Stimulated activated CD8-positive, alpha-beta memory T cell treated with anti-CD3 and anti-CD28 coated beads, Interleukin-2, amount 100 ng/mL, for 48 hours (primary cell): ENCODE measurements around the gene NKAIN2.
"Not testable (repeated sequence)": the region's sequence is repeated elsewhere in the genome, so short reads cannot be mapped to it uniquely, and the experiment has no call there.

ENCODE experiments used
- DNase-seq, 2 donors: peaks; one replicate each; pipeline ENCODE4 v3.0.0-alpha.2; 2020; ENCODE audit warnings: low read depth in 2 of 2

Gene NKAIN2

DNA sequence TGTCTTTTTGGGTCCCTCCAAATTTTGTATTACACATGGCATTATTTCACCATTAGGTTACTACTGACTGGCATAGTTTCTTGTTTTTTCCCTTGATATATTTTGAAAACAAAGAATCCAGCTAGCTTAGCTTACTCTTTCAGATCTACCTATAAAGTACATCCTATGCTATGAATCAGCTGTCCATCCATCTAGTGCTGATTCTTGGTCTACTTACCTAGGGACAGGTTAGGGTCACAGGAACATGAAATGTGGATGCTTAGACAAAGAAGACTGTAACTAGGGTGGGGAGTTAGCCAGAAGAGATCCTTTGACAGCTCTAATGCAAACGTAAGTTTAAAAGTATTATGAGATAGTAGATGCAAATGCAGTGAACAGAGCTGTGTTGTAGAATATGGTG is 91.7 kb downstream of the NKAIN2 start:
- DNase-seq, result no peak

DNA sequence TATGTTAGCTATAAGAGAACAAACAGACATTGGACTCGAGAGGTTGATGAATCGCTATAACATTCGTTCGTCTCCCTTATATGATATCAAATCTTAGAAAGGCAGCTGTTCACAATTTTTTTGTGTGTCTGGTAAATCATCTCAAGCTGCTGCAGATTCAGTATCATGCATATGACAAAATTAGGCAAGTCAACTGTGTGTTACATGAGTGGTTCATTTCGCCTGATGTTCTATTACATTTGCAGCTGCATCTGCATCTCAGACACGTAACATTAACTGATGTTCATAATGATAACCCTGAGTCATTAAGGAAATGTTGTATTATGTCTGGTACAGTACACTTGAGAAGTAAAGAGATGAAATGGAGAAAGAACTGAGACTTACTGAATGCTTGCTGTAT is 92.1 kb downstream of the NKAIN2 start:
- DNase-seq, result no peak

DNA sequence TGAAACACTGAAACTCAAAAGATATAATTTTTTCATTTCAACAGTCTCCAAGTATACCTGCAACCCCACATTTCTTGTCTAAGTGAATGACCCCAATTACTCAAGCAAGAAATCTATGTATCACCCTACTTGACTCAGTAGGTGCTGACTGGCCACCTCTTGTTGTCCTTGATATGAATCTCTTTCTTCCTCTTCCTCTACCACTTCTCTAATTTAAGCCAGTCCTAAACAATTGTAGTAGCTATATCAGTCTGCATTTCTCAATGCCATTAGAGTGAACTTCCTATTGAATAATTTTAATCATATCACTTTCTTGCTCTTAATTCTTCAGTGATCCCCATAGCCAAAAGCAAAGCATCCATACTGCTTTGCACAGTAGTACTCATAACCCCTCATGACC is 93.2 kb downstream of the NKAIN2 start:
- DNase-seq, result no peak

DNA sequence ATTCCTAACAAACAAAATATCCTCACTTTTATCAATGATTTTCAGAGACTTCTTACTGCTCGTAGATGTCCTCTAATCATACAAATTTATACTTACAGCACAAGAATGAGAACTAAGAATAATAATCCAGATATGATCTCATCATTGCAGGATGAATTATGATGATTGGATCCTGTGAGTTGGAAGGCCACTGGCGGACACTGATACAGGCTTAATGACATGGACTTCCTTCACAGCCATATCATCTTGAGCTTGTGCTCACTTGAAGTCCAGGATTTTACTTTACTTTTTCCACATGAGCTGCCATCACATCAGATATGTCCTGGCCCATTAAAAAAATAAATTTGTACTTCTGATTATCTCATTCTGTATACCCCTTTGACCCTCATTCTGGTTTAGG is 94.3 kb downstream of the NKAIN2 start:
- DNase-seq, result no peak

- DNase-seq, result no peak
Observed at GRCh38 chr6:123898665-123899064, 95.0 kb downstream of the NKAIN2 start.

DNA sequence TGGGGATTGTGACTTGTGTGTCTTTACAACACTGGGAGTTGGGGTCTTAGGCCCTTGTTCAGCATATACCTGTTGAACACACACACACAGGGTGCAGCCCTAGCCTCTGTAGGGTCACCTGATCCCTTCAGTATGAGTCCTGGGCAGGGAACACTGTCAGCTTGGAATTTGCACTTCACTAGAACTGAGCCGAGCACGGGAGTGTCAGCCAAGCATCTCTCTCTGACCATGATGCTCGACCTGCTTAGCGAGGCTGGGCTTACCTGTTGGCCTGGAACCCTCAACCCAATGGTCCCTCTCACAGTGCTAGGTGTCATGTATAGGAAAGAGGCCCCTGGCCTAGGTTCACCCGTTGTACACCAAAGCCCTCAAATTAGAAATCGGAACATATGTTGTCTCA is 96.1 kb downstream of the NKAIN2 start:
- DNase-seq, result no peak

DNA sequence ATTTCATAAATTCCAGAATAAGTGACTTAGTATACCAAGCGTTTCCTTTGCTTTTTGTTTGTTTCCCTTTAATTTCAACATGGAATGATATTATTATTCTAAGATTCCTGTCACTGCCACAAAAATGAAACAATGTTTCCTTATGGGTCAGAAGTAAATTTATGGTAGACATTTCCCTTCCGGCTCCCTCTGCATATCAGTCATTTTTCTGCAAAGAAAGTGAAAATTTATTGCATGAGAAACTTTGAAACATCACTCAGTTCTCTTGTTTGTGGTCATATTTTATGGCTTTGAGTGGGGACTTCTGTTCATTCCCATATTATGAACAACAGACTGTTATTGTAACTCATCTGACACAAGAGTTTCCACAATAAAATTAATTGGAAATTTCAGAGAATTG is 97.8 kb downstream of the NKAIN2 start:
- no peak for DNase-seq

DNA sequence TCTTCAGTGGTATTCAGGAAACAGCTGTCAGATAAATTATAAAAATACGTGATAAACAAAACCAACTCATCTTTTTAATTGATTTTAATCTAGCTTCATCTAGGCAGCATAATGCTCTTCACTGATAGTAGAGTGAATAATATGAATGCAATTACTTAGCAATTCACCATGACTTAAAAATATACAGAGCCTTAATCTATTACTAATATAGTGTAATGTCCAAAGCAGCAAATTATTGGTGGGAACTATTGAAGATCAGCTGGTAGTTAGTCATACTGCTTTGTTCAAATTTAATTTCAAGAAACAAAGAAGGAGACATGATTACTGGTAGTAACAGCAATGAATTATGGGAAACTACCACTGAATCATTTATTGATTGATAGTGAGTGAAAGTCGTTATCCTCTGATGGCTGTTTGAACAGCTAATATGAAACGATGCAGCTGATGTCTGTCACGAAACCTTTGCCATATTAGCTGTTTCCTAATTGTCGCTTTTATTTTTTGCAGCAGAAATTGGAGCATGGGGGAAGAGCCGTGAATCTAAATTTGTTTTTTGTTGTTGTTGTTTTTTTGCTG is 99.2 kb downstream of the NKAIN2 start:
- no peak for DNase-seq

DNA sequence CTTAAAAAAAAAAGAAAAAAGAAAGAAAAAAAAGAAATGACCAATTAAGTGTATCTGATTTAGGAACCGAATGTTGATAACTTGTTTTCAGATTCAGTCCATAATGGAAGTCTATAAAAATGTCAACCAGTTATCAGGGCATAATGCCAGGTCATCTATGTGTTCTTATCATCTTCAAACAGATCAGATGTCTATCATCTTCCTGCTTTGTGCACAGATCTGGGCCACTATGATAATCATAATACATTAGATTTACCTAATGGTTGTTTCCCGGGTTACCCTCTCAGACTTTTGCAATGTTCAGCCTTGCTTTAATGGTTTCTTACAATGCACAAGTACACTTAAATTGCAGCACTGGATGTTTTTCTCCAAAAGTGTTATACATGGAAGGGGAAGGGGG is 100.6 kb downstream of the NKAIN2 start:
- no peak for DNase-seq

GRCh38 chr6:123908797-123909196 is 105.1 kb downstream of the NKAIN2 start:
- no peak for DNase-seq

DNA sequence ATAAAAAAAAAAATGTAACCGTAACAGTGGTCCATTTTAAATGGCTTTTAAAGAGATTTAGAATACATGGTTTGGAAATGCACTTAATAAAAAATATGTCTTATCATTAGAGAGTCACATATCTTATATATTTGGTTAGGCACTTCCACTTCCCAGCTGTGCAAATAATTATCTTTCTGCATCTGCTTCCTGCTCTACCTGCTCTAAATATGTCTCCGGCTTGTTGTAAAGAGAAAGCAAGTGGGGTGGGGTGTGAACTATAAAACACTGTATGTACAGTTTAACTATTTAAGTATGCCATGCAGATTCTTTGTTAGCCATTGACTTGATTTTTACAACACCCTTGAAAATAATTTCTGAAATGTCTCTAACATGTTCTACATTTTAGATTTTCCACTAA is 106.3 kb downstream of the NKAIN2 start:
- no peak for DNase-seq

DNA sequence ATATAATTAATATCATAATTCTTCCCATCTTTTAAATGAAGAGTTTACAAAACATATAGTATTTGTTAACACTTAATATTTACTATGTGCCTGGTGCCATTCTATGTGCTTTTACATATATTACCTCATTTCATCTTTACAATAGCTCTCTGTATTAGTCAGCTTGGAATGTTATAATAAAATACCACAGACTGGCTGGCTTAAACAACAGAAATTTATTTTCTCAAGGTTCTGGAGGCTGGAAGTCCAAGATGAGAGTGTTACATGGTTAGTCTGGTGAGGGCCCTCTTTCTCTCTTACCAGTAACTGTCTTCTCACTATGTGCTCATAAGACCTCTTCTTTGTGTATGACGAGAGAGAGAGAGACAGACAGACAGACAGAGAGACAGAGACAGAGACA is 110.2 kb downstream of the NKAIN2 start:
- no peak for DNase-seq

- not testable (repeated sequence) for DNase-seq
Observed at GRCh38 chr6:123923379-123923778, 119.7 kb downstream of the NKAIN2 start.

DNA sequence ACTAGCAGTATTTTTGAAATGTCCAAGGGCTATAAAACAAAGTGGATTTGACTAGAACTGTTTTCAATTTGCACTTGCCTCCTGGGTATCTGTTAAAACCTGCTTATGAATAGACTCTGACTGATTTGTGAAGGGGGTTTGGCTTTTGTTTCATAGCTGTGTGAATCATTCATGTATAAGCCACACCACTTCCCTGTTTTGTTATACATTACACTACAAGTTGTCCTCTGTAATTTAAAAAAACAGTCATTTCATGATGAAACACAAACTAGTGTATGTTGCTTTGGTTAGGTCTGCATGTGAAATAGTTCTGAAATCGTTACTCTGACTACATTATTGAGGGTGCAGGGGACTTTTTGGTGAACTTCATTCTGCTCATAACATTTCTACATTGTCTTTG is 121.7 kb downstream of the NKAIN2 start:
- DNase-seq, result no peak

DNA sequence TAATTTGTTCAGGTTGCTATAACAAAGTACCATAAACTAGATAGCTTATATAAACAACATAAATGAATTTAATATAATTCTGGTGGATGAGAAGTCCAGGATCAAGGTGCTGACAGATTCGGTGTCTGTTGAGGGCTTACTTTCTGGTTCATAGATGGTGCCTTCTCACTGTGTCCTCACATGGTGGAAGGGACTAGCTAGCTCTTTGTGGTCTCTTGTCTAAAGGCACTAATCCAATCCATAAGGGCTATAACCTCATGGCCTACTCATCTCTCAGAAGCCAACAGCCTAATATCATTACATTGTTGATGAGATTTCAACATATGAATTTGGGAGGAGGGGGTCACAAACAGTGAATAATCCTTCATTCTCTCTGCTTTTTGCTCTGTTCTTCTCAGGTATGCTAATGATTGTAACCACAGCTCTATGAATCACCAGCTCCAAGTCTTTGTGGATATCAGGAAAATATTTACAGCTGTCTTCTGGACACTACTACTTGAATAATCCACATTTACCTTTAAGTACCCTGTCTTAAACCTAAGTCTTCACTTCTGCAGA is 122.3 kb downstream of the NKAIN2 start:
- DNase-seq, result no peak

GRCh38 chr6:123928529-123928928 is 124.9 kb downstream of the NKAIN2 start:
- no peak for DNase-seq

DNA sequence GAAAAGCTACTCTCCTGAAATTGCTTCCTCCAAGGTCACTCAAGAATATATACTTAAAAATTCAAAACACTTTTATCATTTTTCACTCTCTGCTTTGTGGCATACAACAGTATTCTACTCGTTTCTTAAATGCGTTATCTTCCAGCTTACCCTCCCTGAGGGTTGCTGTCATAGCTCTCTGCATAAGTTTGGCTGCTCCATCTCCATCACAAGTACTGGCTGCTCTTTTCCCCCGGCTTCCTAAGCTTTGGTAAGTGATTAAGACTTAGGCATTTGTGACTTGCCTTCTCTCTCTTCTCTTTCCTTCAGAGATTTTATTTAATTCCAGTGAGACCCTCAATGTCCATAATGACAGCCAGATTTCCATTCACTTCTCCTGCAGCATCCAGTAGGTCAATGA is 128.3 kb downstream of the NKAIN2 start:
- DNase-seq, result no peak

GRCh38 chr6:123940551-123940950 is 136.9 kb downstream of the NKAIN2 start:
- no peak for DNase-seq

- no peak for DNase-seq
Observed at GRCh38 chr6:123941855-123942254, 138.2 kb downstream of the NKAIN2 start.

- no peak for DNase-seq
Observed at GRCh38 chr6:123945386-123945785, 141.7 kb downstream of the NKAIN2 start.

DNA sequence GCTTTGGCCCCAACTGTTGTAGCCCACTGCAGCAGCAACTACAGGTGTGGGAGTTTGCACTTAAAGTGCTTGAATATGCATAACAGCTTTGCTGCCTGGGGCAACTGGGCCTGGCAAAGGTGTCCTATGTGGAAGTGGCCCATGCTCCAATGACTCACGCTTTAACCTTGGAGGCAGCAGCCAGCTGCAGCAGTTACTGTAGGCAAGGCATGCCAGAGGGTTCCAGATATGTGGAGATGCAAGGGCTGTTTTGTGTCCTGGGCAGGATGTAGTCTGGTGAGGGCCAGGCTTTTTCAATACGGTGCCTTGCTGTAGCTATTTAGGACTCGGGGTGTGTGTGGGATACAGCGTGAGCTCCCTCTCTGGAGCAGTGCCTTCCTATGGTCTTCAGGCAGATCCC is 150.3 kb downstream of the NKAIN2 start:
- no peak for DNase-seq

DNA sequence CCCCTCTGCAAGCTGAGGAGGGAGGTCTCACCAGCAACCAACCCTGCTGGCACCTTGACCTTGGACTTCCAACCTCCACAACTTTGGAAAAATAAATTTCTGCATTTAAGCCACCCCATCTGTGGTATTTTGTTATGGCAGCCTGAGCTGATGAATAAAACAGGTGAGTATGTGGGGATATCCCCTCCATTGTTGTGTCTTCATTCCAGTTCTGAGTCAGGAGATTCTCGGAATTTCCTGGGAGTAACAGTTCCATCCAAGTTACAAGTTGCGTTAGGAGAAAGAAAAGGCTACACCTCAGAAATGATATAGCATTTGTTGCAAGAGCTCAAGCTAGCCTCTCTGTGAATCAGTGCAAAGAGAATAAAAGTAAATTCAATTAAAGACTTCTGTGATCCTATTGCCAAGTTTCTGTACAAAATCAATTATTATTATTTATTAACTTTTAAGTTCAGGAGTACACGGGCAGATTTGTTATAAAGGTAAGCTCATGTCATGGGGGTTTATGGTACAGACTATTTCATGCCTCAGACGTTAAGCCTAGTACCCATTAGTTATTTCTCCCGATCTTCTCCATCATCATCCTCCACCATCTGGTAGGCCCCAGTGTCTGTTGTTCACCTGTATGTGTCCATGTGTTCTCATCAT is 153.0 kb downstream of the NKAIN2 start:
- no peak for DNase-seq

- DNase-seq, result no peak
Observed at GRCh38 chr6:123962508-123962907, 158.8 kb downstream of the NKAIN2 start.

GRCh38 chr6:123965894-123966293 is 162.2 kb downstream of the NKAIN2 start:
- no peak for DNase-seq
